AG10803 (cell line): Measurements from ENCODE around the gene TIMMDC1.

Experiments
- DNase-seq: peaks from one replicate; pipeline ENCODE4 v3.0.0; 2010; ENCODE audit warnings: low read depth
- H3K4me3 ChIP-seq: 2 replicates; pipeline ENCODE4 v1.5.1; 2011; ENCODE audit warnings: mild to moderate bottlenecking, low read length, control low read depth
- CTCF ChIP-seq: conservative IDR thresholded peaks from 2 replicates; pipeline ENCODE4 v1.5.1; 2011; ENCODE audit warnings: mild to moderate bottlenecking, low read length, control low read depth, inconsistent platforms

Gene TIMMDC1

GRCh38 chr3:119498186-119499011 is at the start of gene TIMMDC1:
TIMMDC1 (plus strand) TSS chr3:119498547; CDS start chr3:119498734, 187 bp downstream.
- no peak for TF ChIP-seq CTCF
- H3K4me3 ChIP-seq, result peak within 1 kb of the TSS; percentile 78
- DNase-seq, result peak; percentile 95

GRCh38 chr3:119453822-119454221 is 44.5 kb upstream of the TIMMDC1 start:
- no peak overlapping the region for H3K4me3 ChIP-seq
- no peak for DNase-seq
- TF ChIP-seq CTCF, result no peak

- no peak overlapping the region for H3K4me3 ChIP-seq
- DNase-seq, result no peak
- no peak for TF ChIP-seq CTCF
Measured at GRCh38 chr3:119456469-119456868, 41.9 kb upstream of the TIMMDC1 start.

GRCh38 chr3:119457246-119457645 is 41.1 kb upstream of the TIMMDC1 start:
- H3K4me3 ChIP-seq, result no peak overlapping the region
- DNase-seq, result no peak
- no peak for TF ChIP-seq CTCF

GRCh38 chr3:119463171-119464169 is 34.9 kb upstream of the TIMMDC1 start, which contains the start of gene TMEM39A:
TMEM39A (minus strand) TSS chr3:119463615; CDS start chr3:119462074, 1,541 bp downstream.
- 0 out of 2 replicates have a peak, but pooled peaks have one; percentile 6 for TF ChIP-seq CTCF
- H3K4me3 ChIP-seq, result peak within 1 kb of the TSS; percentile 99
- peak; percentile 98 for DNase-seq

- H3K4me3 ChIP-seq, result no peak overlapping the region; the same call in 1 of the 2 replicates
- no peak for TF ChIP-seq CTCF
Measured at GRCh38 chr3:119468041-119468440, 30.3 kb upstream of the TIMMDC1 start.

More at GRCh38 chr3:119468041-119468440, 30.3 kb upstream of the TIMMDC1 start:
- no peak for DNase-seq
